ENCODE measurements around the gene NRP1.

GRCh38 chr10:33335551-33335800 lies 1.0 kb upstream of the NRP1 start:
- TF ChIP-seq CTCF (IDR thresholded peaks at IDR 0.05; ENCODE audit: low read depth, low read length, missing input control) (no peak), RAD21 (IDR thresholded peaks at IDR 0.05) (no peak), TAF1 (conservative IDR thresholded peaks at IDR 0.05) (no peak), GABPA (IDR thresholded peaks at IDR 0.05 in 1 of 2, conservative IDR thresholded peaks at IDR 0.05 in 1 of 2) (no peak), SP1 (IDR thresholded peaks at IDR 0.05) (no peak), EGR1 (IDR thresholded peaks at IDR 0.05; ENCODE audit: low read depth in 2 of 2) (no peak), REST (IDR thresholded peaks at IDR 0.05) (no peak)
